Ovary (tissue), 3 donors: ENCODE results near the gene PON2.

Experiments used
- POLR2A ChIP-seq: fragments of 450-650 bp; IDR thresholded peaks from one replicate; pipeline ENCODE4 v1.6.1; 2017; ENCODE audit warnings: antibody characterized with exemption, mild to moderate bottlenecking, moderate library complexity
- TF ChIP-seq, protein P1 (sequence below), 3 donors: fragments of 450-650 bp in 2 of 3; fragments of 200-600 bp in 1 of 3; IDR thresholded peaks; one replicate each; pipeline versions ENCODE4 v1.5.1 to v1.8.0; 2016 to 2022; ENCODE audit warnings: antibody characterized with exemption in 3 of 3, mild to moderate bottlenecking in 1 of 3
- donor health status: DM: no; HTN: no; CAD: no.

DNA sequence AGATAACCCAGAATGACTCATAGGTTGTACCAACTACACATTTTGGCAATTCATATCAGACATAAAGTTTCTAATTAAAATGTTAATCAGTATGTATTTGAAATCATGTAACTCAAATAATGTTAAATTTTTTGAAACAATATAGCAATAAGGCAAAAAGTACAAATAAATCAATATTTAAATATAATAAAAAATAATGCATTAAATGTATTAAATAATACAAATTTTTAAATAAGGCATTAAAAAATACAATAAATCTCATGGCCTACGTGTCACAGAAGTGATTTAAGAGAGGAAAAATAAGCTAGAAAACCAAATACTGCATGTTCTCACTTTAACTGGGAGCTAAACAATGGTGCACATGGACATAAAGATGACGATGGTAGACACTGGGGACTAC lies 9.1 kb downstream of the PON2 start:
- no peak for TF ChIP-seq POLR2A
- TF ChIP-seq, protein P1, sequence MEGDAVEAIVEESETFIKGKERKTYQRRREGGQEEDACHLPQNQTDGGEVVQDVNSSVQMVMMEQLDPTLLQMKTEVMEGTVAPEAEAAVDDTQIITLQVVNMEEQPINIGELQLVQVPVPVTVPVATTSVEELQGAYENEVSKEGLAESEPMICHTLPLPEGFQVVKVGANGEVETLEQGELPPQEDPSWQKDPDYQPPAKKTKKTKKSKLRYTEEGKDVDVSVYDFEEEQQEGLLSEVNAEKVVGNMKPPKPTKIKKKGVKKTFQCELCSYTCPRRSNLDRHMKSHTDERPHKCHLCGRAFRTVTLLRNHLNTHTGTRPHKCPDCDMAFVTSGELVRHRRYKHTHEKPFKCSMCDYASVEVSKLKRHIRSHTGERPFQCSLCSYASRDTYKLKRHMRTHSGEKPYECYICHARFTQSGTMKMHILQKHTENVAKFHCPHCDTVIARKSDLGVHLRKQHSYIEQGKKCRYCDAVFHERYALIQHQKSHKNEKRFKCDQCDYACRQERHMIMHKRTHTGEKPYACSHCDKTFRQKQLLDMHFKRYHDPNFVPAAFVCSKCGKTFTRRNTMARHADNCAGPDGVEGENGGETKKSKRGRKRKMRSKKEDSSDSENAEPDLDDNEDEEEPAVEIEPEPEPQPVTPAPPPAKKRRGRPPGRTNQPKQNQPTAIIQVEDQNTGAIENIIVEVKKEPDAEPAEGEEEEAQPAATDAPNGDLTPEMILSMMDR (IDR thresholded peaks at IDR 0.05), result no peak
